ENCODE results near the gene FBXW9.
"Not testable (repeated sequence)": the region's sequence is repeated elsewhere in the genome, so short reads cannot be mapped to it uniquely, and the experiment has no call there.

Gene FBXW9

GRCh38 chr19:12715102-12715501 is 18.7 kb upstream of the FBXW9 start:
- no peaks in the 10 kb centered on the region for H3K4me1 ChIP-seq (ENCODE audit: control insufficient read depth in 2 of 2, insufficient read depth in 2 of 2, low read length in 2 of 2)
- H3K27ac ChIP-seq (ENCODE audit: low read depth in 2 of 2, low read length in 2 of 2), result no peak overlapping the region
- H3K4me3 ChIP-seq (ENCODE audit: low read length in 2 of 2), result no peak overlapping the region
- no peaks in the 10 kb centered on the region for H3K9me3 ChIP-seq (ENCODE audit: control insufficient read depth in 2 of 2, low read length in 2 of 2)
- peaks cover 36 to 54% of the 10 kb centered on the region in 2 donors for H3K36me3 ChIP-seq (ENCODE audit: control insufficient read depth in 2 of 2, insufficient read depth in 2 of 2, low read length in 2 of 2)
- H3K9ac ChIP-seq (ENCODE audit: low read depth in 1 of 2, low read length in 2 of 2), result no peak overlapping the region
- no peaks in the 10 kb centered on the region for H3K27me3 ChIP-seq (ENCODE audit: control insufficient read depth in 2 of 2, insufficient read depth in 2 of 2, low read length in 2 of 2)

- not testable (repeated sequence) for H3K9ac ChIP-seq (ENCODE audit: low read depth in 1 of 2, low read length in 2 of 2); H3K27ac ChIP-seq (ENCODE audit: low read depth in 2 of 2, low read length in 2 of 2); H3K27me3 ChIP-seq (ENCODE audit: control insufficient read depth in 2 of 2, insufficient read depth in 2 of 2, low read length in 2 of 2); H3K4me1 ChIP-seq (ENCODE audit: control insufficient read depth in 2 of 2, insufficient read depth in 2 of 2, low read length in 2 of 2); H3K9me3 ChIP-seq (ENCODE audit: control insufficient read depth in 2 of 2, low read length in 2 of 2); H3K4me3 ChIP-seq (ENCODE audit: low read length in 2 of 2)
- H3K36me3 ChIP-seq (ENCODE audit: control insufficient read depth in 2 of 2, insufficient read depth in 2 of 2, low read length in 2 of 2), result peaks cover 39 to 59% of the 10 kb centered on the region in 2 donors
Observed at GRCh38 chr19:12713304-12713703, 16.9 kb upstream of the FBXW9 start.

GRCh38 chr19:12712077-12712476 is 15.6 kb upstream of the FBXW9 start:
- H3K27me3 ChIP-seq (ENCODE audit: control insufficient read depth in 2 of 2, insufficient read depth in 2 of 2, low read length in 2 of 2); H3K4me1 ChIP-seq (ENCODE audit: control insufficient read depth in 2 of 2, insufficient read depth in 2 of 2, low read length in 2 of 2); H3K9ac ChIP-seq (ENCODE audit: low read depth in 1 of 2, low read length in 2 of 2); H3K9me3 ChIP-seq (ENCODE audit: control insufficient read depth in 2 of 2, low read length in 2 of 2); H3K4me3 ChIP-seq (ENCODE audit: low read length in 2 of 2); H3K27ac ChIP-seq (ENCODE audit: low read depth in 2 of 2, low read length in 2 of 2): not testable (repeated sequence)
- H3K36me3 ChIP-seq (ENCODE audit: control insufficient read depth in 2 of 2, insufficient read depth in 2 of 2, low read length in 2 of 2), result peaks cover 39 to 59% of the 10 kb centered on the region in 2 donors

GRCh38 chr19:12711187-12711586 is 14.8 kb upstream of the FBXW9 start:
- Histone ChIP-seq H3K4me3 (ENCODE audit: low read length in 2 of 2) (no peak overlapping the region), H3K4me1 (ENCODE audit: control insufficient read depth in 2 of 2, insufficient read depth in 2 of 2, low read length in 2 of 2) (no peaks in the 10 kb centered on the region), H3K27ac (ENCODE audit: low read depth in 2 of 2, low read length in 2 of 2) (no peak overlapping the region), H3K9me3 (ENCODE audit: control insufficient read depth in 2 of 2, low read length in 2 of 2) (no peaks in the 10 kb centered on the region), H3K27me3 (ENCODE audit: control insufficient read depth in 2 of 2, insufficient read depth in 2 of 2, low read length in 2 of 2) (no peaks in the 10 kb centered on the region), H3K36me3 (ENCODE audit: control insufficient read depth in 2 of 2, insufficient read depth in 2 of 2, low read length in 2 of 2) (peaks cover 41 to 60% of the 10 kb centered on the region in 2 donors), H3K9ac (ENCODE audit: low read depth in 1 of 2, low read length in 2 of 2) (no peak overlapping the region)

GRCh38 chr19:12708641-12709040 is 12.2 kb upstream of the FBXW9 start:
- Histone ChIP-seq H3K4me1 (ENCODE audit: control insufficient read depth in 2 of 2, insufficient read depth in 2 of 2, low read length in 2 of 2) (no peaks in the 10 kb centered on the region), H3K9me3 (ENCODE audit: control insufficient read depth in 2 of 2, low read length in 2 of 2) (no peaks in the 10 kb centered on the region), H3K27ac (ENCODE audit: low read depth in 2 of 2, low read length in 2 of 2) (no peak overlapping the region), H3K9ac (ENCODE audit: low read depth in 1 of 2, low read length in 2 of 2) (no peak overlapping the region), H3K36me3 (ENCODE audit: control insufficient read depth in 2 of 2, insufficient read depth in 2 of 2, low read length in 2 of 2) (peaks cover 44 to 61% of the 10 kb centered on the region in 2 donors), H3K27me3 (ENCODE audit: control insufficient read depth in 2 of 2, insufficient read depth in 2 of 2, low read length in 2 of 2) (no peaks in the 10 kb centered on the region), H3K4me3 (ENCODE audit: low read length in 2 of 2) (no peak overlapping the region)

- Histone ChIP-seq H3K4me3 (ENCODE audit: low read length in 2 of 2) (no peak overlapping the region), H3K9me3 (ENCODE audit: control insufficient read depth in 2 of 2, low read length in 2 of 2) (no peaks in the 10 kb centered on the region), H3K4me1 (ENCODE audit: control insufficient read depth in 2 of 2, insufficient read depth in 2 of 2, low read length in 2 of 2) (no peaks in the 10 kb centered on the region), H3K36me3 (ENCODE audit: control insufficient read depth in 2 of 2, insufficient read depth in 2 of 2, low read length in 2 of 2) (peaks cover 58 to 68% of the 10 kb centered on the region in 2 donors), H3K27ac (ENCODE audit: low read depth in 2 of 2, low read length in 2 of 2) (no peak overlapping the region), H3K27me3 (ENCODE audit: control insufficient read depth in 2 of 2, insufficient read depth in 2 of 2, low read length in 2 of 2) (no peaks in the 10 kb centered on the region), H3K9ac (ENCODE audit: low read depth in 1 of 2, low read length in 2 of 2) (no peak overlapping the region)
Observed at GRCh38 chr19:12706332-12706718, 9.9 kb upstream of the FBXW9 start.

GRCh38 chr19:12705654-12706331 is 9.4 kb upstream of the FBXW9 start:
- Histone ChIP-seq H3K4me3 (ENCODE audit: low read length in 2 of 2) (no peak overlapping the region), H3K27ac (ENCODE audit: low read depth in 2 of 2, low read length in 2 of 2) (no peak overlapping the region), H3K36me3 (ENCODE audit: control insufficient read depth in 2 of 2, insufficient read depth in 2 of 2, low read length in 2 of 2) (peaks cover 60 to 69% of the 10 kb centered on the region in 2 donors), H3K9me3 (ENCODE audit: control insufficient read depth in 2 of 2, low read length in 2 of 2) (no peaks in the 10 kb centered on the region), H3K27me3 (ENCODE audit: control insufficient read depth in 2 of 2, insufficient read depth in 2 of 2, low read length in 2 of 2) (no peaks in the 10 kb centered on the region), H3K4me1 (ENCODE audit: control insufficient read depth in 2 of 2, insufficient read depth in 2 of 2, low read length in 2 of 2) (no peaks in the 10 kb centered on the region), H3K9ac (ENCODE audit: low read depth in 1 of 2, low read length in 2 of 2) (no peak overlapping the region)

GRCh38 chr19:12705169-12705568 is 8.7 kb upstream of the FBXW9 start:
- Histone ChIP-seq H3K4me1 (ENCODE audit: control insufficient read depth in 2 of 2, insufficient read depth in 2 of 2, low read length in 2 of 2) (no peaks in the 10 kb centered on the region), H3K27me3 (ENCODE audit: control insufficient read depth in 2 of 2, insufficient read depth in 2 of 2, low read length in 2 of 2) (no peaks in the 10 kb centered on the region), H3K36me3 (ENCODE audit: control insufficient read depth in 2 of 2, insufficient read depth in 2 of 2, low read length in 2 of 2) (peaks cover 56 to 68% of the 10 kb centered on the region in 2 donors), H3K9me3 (ENCODE audit: control insufficient read depth in 2 of 2, low read length in 2 of 2) (no peaks in the 10 kb centered on the region), H3K9ac (ENCODE audit: low read depth in 1 of 2, low read length in 2 of 2) (no peak overlapping the region), H3K27ac (ENCODE audit: low read depth in 2 of 2, low read length in 2 of 2) (no peak overlapping the region), H3K4me3 (ENCODE audit: low read length in 2 of 2) (no peak overlapping the region)

- Histone ChIP-seq H3K36me3 (ENCODE audit: control insufficient read depth in 2 of 2, insufficient read depth in 2 of 2, low read length in 2 of 2) (peaks cover 48 to 65% of the 10 kb centered on the region in 2 donors), H3K4me1 (ENCODE audit: control insufficient read depth in 2 of 2, insufficient read depth in 2 of 2, low read length in 2 of 2) (no peaks in the 10 kb centered on the region), H3K4me3 (ENCODE audit: low read length in 2 of 2) (no peak overlapping the region), H3K27me3 (ENCODE audit: control insufficient read depth in 2 of 2, insufficient read depth in 2 of 2, low read length in 2 of 2) (no peaks in the 10 kb centered on the region), H3K9ac (ENCODE audit: low read depth in 1 of 2, low read length in 2 of 2) (no peak overlapping the region), H3K9me3 (ENCODE audit: control insufficient read depth in 2 of 2, low read length in 2 of 2) (no peaks in the 10 kb centered on the region), H3K27ac (ENCODE audit: low read depth in 2 of 2, low read length in 2 of 2) (no peak overlapping the region)
Observed at GRCh38 chr19:12703046-12703445, 6.6 kb upstream of the FBXW9 start.

- no peaks in the 10 kb centered on the region for H3K9me3 ChIP-seq (ENCODE audit: control insufficient read depth in 2 of 2, low read length in 2 of 2)
- peaks cover 48 to 64% of the 10 kb centered on the region in 2 donors for H3K36me3 ChIP-seq (ENCODE audit: control insufficient read depth in 2 of 2, insufficient read depth in 2 of 2, low read length in 2 of 2)
- no peak overlapping the region for H3K4me3 ChIP-seq (ENCODE audit: low read length in 2 of 2)
- no peaks in the 10 kb centered on the region for H3K27me3 ChIP-seq (ENCODE audit: control insufficient read depth in 2 of 2, insufficient read depth in 2 of 2, low read length in 2 of 2)
- no peak overlapping the region for H3K9ac ChIP-seq (ENCODE audit: low read depth in 1 of 2, low read length in 2 of 2)
- peaks cover 4 to 5% of the 10 kb centered on the region in 2 donors for H3K4me1 ChIP-seq (ENCODE audit: control insufficient read depth in 2 of 2, insufficient read depth in 2 of 2, low read length in 2 of 2)
- H3K27ac ChIP-seq (ENCODE audit: low read depth in 2 of 2, low read length in 2 of 2), result no peak overlapping the region
Observed at GRCh38 chr19:12701596-12702282, 5.3 kb upstream of the FBXW9 start.
